HG03025 (cell line): ENCODE results near the gene PTPRU.

ENCODE experiments used
- ATAC-seq: cut with Tn5 transposase; IDR thresholded peaks from one replicate; pipeline ENCODE4 v1.9.1; 2021; ENCODE audit warnings: mild to moderate bottlenecking, moderate library complexity; ENCODE audit not compliant: unreplicated experiment, low FRiP score

PTPRU gene

GRCh38 chr1:29355375-29355774 is 119.1 kb downstream of the PTPRU start:
- no peak for ATAC-seq

DNA sequence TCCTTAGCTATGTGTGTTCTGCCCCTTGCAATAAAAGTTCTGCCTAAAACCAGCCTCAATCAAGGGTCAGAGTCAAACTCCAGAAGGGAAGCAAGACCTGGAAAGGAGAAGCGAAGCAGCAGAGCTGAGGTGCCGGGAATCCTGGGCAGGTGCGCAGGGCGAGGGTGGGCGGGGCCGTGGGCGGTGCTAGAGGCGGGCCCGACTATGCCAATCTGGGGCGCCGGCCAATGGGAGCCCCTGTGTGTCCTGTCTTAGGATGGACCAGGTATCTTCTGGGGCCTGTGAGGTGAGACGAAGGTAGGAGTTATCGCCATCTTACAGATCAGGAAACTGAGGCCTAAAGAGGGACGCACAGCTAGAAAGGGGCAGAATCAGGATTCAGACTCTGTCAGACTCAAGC is 120.3 kb downstream of the PTPRU start:
- ATAC-seq: no peak

GRCh38 chr1:29357452-29357851 is 121.1 kb downstream of the PTPRU start:
- no peak for ATAC-seq

- ATAC-seq: no peak
These were observed 121.9 kb downstream of the PTPRU start for GRCh38 chr1:29358183-29358582.

- no peak for ATAC-seq
These were observed 124.4 kb downstream of the PTPRU start for GRCh38 chr1:29360768-29361167.

GRCh38 chr1:29361686-29362085 is 125.4 kb downstream of the PTPRU start:
- no peak for ATAC-seq

DNA sequence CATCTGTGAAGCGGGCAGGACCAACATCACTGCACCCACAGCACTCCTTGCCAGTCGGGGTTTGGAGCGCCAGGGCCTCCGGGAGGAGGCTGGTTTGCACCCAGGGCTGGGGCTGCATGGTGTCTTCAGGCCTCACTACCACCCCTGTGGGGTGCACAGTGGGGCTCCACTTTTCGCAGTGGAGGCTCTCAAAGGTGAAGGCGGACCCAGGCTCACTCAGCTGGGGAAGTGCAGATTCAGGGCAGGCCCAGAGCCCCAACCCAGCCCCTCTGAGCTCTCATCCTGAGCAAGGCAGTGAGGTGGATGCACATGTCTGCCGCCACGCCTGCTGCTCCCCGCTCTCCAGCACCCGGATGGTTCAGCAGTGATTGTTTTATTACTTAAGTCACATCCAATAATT is 125.8 kb downstream of the PTPRU start:
- ATAC-seq: no peak

GRCh38 chr1:29362764-29363163 is 126.4 kb downstream of the PTPRU start:
- ATAC-seq: no peak

DNA sequence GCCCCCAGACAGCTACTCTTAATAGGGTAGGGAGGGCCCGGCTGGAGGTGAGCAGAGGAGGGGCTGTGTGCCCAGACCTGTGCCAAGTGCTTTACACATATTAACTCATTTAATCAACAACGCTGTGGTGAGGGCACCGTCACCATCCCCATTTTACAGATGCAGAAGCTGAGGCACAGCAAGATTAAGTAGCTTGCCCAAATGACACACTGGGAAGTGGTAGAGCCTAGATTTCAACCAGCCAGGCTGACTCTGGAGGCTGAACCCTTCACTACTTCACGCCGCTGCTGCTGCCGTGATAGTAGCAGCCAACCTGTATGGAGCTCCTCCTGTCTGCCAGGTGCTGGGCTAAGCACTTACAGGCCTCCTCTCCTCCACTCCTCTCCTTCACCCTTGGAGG is 127.2 kb downstream of the PTPRU start:
- ATAC-seq: no peak

DNA sequence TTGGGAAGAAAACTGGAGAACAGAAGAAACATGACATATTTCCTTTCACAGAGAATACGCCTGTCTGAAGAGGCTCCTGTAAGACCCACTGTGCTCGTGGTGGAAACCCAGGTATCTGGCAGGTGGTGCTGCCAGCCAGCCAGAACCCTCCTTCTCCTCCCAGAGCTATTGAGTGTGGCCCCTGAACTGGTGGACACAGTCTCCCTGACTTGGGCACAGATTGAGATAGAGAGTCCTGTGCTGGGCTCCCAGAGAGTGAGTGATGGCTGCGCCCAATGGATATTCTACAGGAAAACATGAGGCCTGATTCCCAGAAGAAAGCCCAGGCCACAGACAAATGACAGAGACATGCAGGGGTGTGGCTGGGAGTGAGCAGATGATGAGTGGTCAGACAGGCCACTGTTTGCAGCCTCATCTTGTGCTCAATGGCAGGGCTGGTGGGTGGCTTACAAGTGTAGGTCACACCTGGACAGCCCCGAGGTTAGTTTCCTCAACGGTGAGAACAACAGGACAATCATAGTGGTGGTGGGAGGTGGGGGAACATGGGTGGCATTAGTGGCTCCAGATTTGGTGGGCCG is 127.9 kb downstream of the PTPRU start:
- no peak for ATAC-seq

GRCh38 chr1:29365906-29366670 is 129.8 kb downstream of the PTPRU start:
- no peak for ATAC-seq

- ATAC-seq: no peak
These were observed 132.9 kb downstream of the PTPRU start for GRCh38 chr1:29368936-29369932.

DNA sequence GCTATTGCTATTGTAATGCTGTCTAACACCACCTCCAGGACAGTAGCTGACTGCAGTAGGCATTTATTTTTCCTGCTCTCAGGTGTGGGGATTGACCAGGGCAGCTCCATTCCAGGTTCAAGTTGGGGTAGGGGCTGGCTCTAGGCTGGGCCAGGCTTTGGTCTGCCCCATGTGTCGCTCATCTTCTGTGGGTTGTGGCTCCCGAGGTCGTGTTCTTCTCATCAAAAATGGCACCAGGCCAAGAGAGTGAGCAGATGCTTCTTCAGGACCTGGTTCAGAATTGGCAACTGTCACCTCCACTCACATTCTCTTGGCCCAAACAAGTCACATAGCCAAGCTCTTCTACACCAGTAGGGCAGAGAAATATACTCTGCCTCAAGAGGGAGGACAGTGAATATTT is 133.7 kb downstream of the PTPRU start:
- no peak for ATAC-seq

DNA sequence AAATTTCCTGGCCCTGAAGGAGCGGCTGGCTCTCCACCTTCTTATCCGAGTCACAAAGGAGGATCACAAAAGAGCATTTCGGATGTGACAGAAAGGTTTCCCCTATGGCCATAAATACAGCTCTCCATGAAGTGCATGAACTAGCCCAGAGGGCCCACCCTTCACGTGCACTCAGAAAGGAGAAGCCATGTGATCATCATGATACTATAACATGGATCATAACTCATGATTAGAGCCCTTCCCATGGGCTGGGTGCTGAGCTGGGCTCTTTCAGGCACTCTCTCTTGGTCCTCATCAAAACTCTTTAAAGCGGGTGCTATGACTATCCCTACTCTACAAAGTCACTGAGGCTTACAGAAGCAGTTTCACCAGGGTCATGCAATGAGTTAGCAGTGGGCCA is 135.0 kb downstream of the PTPRU start:
- no peak for ATAC-seq

DNA sequence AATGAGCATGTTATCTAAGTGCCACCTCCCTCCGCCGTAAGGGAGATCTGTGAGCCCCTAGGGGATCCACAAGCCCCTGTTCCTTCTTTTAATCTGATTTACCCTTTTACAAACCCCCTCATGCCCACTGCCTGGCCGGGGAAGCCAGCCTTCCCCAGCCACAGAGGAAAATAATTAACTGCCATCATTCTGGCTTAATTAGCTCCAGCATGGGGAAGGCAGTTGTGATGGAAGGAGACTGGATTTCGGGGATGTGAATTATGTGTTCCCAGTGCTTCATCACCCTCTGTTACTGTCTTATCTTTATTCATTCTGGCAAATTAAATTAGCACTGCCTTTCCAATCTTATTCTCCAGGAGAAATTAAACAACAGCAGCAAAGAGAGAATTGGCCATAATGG is 135.8 kb downstream of the PTPRU start:
- no peak for ATAC-seq
